ENCODE measurements around the gene AGRP. TPM values are rescaled to one million over a fixed set of nuclear protein-coding genes. Genes with fewer than 3 reads are reported as not detected.

Gene AGRP
- total RNA-seq, 6 donors from 2014 or later, result 3.5 to 7.6 (median 3.8) TPM; not detected in 3

- peaks cover 0 to 15% (median 9%) of the 10 kb centered on the region in 4 donors for H3K4me1 ChIP-seq
- TF ChIP-seq EP300 (IDR thresholded peaks at IDR 0.05) (peak in 1 of 4 donors; percentile 56), POLR2A (IDR thresholded peaks at IDR 0.05) (peak in 3 of 4 donors; percentile 37 to 68 (median 66)), POLR2AphosphoS5 (IDR thresholded peaks at IDR 0.05) (peak; percentile 61 to 86)
- TF ChIP-seq, protein P1, sequence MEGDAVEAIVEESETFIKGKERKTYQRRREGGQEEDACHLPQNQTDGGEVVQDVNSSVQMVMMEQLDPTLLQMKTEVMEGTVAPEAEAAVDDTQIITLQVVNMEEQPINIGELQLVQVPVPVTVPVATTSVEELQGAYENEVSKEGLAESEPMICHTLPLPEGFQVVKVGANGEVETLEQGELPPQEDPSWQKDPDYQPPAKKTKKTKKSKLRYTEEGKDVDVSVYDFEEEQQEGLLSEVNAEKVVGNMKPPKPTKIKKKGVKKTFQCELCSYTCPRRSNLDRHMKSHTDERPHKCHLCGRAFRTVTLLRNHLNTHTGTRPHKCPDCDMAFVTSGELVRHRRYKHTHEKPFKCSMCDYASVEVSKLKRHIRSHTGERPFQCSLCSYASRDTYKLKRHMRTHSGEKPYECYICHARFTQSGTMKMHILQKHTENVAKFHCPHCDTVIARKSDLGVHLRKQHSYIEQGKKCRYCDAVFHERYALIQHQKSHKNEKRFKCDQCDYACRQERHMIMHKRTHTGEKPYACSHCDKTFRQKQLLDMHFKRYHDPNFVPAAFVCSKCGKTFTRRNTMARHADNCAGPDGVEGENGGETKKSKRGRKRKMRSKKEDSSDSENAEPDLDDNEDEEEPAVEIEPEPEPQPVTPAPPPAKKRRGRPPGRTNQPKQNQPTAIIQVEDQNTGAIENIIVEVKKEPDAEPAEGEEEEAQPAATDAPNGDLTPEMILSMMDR (IDR thresholded peaks at IDR 0.05), result peak; percentile 79 to 98 (median 94)
- H3K27ac ChIP-seq, result peak overlapping the region; percentile 82 to 95 (median 89)
- peak overlapping the region in 3 of 4 donors; percentile 39 to 49 (median 48) for H3K4me3 ChIP-seq
- peak; percentile 97 for ATAC-seq (ENCODE audit: low FRiP score in 2 of 2)
- no peaks in the 10 kb centered on the region for H3K36me3 ChIP-seq
- 0 to 1% methylated on average over 7 to 24 of the region's 25 CpGs for WGBS, 2 donors
- H3K9me3 ChIP-seq, result no peaks in the 10 kb centered on the region
- peak; percentile 92 to 98 for DNase-seq
- no peaks in the 10 kb centered on the region for H3K27me3 ChIP-seq
These were observed 37.9 kb upstream of the AGRP start for GRCh38 chr16:67521095-67521804.

DNA sequence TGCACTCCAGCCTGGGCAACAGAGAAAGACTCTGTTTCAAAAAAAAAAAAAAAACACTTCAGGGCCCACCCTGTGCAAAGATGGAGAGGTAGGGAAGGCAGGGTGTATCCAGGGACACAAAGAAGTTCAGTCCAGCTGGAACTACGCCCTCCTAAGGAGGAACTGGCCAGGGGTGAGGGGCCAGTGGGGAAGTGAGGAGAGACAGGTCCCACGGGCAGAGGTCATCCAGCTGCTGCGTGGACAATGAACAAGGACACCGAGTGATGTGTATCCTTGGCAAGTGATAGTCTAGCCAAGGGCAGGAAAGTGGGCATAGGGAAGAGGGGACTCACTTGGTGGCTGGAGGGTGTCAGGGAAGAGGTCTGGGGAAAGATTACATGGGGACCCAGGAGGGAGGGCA, 35.9 kb upstream of the AGRP start:
- Histone ChIP-seq H3K4me3 (no peak overlapping the region), H3K9me3 (no peaks in the 10 kb centered on the region), H3K27ac (no peak overlapping the region), H3K4me1 (peaks cover 6 to 22% (median 17%) of the 10 kb centered on the region in 4 donors), H3K36me3 (no peaks in the 10 kb centered on the region), H3K27me3 (no peaks in the 10 kb centered on the region)
- ATAC-seq (ENCODE audit: low FRiP score in 2 of 2) (no peak), DNase-seq (no peak)
- no peak for TF ChIP-seq POLR2A (IDR thresholded peaks at IDR 0.05)
- TF ChIP-seq EP300 (IDR thresholded peaks at IDR 0.05), result no peak
- TF ChIP-seq POLR2AphosphoS5 (IDR thresholded peaks at IDR 0.05), result no peak
- TF ChIP-seq, protein P1 (IDR thresholded peaks at IDR 0.05), result no peak
- WGBS, 2 donors, result 57 to 72% methylated on average over 4 of the region's 4 CpGs

DNA sequence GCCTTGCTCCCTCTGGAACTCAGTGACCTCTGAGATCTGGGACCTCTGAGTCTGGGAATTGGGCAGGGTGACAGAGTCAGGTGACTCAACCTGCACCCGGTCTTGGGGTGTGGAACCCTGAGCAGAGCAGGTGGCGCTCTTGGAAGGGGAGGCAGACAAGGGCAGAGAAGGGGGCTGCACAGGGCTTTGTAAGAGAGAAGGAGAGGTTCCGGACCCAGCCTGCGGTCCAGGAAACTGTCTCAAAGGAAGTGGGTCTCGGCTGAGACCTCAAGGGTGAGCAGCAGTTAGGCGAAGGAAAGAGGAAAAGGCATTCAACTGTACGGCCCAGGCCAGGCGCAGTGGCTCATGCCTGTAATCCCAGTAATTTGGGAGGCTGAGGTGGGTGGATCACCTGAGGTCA, 35.3 kb upstream of the AGRP start:
- H3K27ac ChIP-seq, result peak overlapping the region in 1 of 4 donors; percentile 1
- no peak for DNase-seq

DNA sequence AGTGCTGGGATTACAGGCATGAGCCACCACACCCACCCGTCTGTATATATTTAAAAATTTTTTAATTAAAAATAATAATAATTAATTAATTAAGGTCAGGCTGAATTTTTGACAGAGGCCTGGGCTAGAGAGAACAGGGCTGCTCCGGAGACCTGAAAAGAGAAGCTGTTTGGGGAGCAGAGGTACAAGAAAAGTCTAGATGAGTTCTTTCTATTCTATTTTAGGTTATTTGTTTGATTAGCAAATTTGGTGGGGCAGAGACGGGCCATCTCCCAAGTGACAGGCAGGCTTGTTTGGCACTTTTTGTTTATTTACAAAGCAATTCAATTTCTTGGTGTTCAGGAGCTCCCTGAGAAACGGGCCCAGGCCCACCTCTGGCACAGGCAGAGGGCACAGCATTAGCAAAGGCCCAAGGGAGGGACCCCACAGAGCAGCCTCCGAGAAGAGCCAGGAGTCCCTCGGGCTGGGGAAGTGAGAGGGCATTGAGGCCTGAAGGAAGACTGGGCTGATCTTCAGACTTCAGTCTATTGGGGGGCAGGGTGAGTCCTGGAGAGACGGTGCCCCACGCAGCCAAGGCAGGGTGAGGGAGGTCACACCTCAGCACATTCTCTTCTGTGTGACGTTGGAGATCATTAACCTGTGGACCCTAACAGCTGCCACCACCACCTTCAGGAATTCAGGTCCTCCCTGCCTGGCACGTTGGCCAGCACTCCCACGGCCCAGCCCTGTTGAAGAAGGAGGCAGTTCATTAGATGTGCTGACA, 34.5 kb upstream of the AGRP start:
- Histone ChIP-seq H3K4me3 (no peak overlapping the region), H3K9me3 (no peaks in the 10 kb centered on the region), H3K36me3 (no peaks in the 10 kb centered on the region), H3K27ac (peak overlapping the region in 1 of 4 donors; percentile 1), H3K27me3 (no peaks in the 10 kb centered on the region), H3K4me1 (peaks cover 8 to 26% (median 20%) of the 10 kb centered on the region in 4 donors)
- no peak for DNase-seq
- ATAC-seq (ENCODE audit: low FRiP score in 2 of 2), result no peak
- TF ChIP-seq POLR2A (IDR thresholded peaks at IDR 0.05), result no peak
- TF ChIP-seq, protein P1 (IDR thresholded peaks at IDR 0.05), result no peak
- TF ChIP-seq POLR2AphosphoS5 (IDR thresholded peaks at IDR 0.05), result no peak
- no peak for TF ChIP-seq EP300 (IDR thresholded peaks at IDR 0.05)
- WGBS, 2 donors, result 70 to 79% methylated on average over 8 to 11 of the region's 11 CpGs

More for the DNA sequence above, 35.3 kb upstream of the AGRP start:
- Histone ChIP-seq H3K9me3 (no peaks in the 10 kb centered on the region), H3K27me3 (no peaks in the 10 kb centered on the region), H3K4me3 (no peak overlapping the region), H3K36me3 (no peaks in the 10 kb centered on the region), H3K4me1 (peaks cover 8 to 26% (median 20%) of the 10 kb centered on the region in 4 donors)
- 72 to 74% methylated on average over 8 of the region's 8 CpGs for WGBS, 2 donors
- TF ChIP-seq POLR2A (IDR thresholded peaks at IDR 0.05) (no peak), EP300 (IDR thresholded peaks at IDR 0.05) (no peak), POLR2AphosphoS5 (IDR thresholded peaks at IDR 0.05) (no peak)
- TF ChIP-seq, protein P1 (IDR thresholded peaks at IDR 0.05), result no peak
- ATAC-seq (ENCODE audit: low FRiP score in 2 of 2), result no peak
